ENCODE data around the gene LRRC28.

LRRC28 gene

GRCh38 chr15:99307735-99308134, 56.5 kb downstream of the LRRC28 start:
- DNase-seq: no peak

GRCh38 chr15:99310745-99311144, 59.5 kb downstream of the LRRC28 start:
- no peak for DNase-seq

- DNase-seq: no peak
Observed at GRCh38 chr15:99312228-99312627, 60.9 kb downstream of the LRRC28 start.

- no peak for DNase-seq
Observed at GRCh38 chr15:99312794-99313193, 61.5 kb downstream of the LRRC28 start.

GRCh38 chr15:99315636-99316035, 64.4 kb downstream of the LRRC28 start:
- no peak for DNase-seq

- no peak for DNase-seq
Observed at GRCh38 chr15:99320374-99321215, 69.3 kb downstream of the LRRC28 start.

GRCh38 chr15:99321468-99321867, 70.2 kb downstream of the LRRC28 start:
- no peak for DNase-seq

- no peak for DNase-seq
Observed at GRCh38 chr15:99322643-99323405, 71.5 kb downstream of the LRRC28 start.

- DNase-seq: no peak
Observed at GRCh38 chr15:99324082-99324620, 72.9 kb downstream of the LRRC28 start.

- DNase-seq: no peak
Observed at GRCh38 chr15:99324700-99325099, 73.4 kb downstream of the LRRC28 start.

- DNase-seq: no peak
Observed at GRCh38 chr15:99326235-99326634, 75.0 kb downstream of the LRRC28 start.

GRCh38 chr15:99328106-99329072, 77.1 kb downstream of the LRRC28 start:
- DNase-seq: no peak

GRCh38 chr15:99331381-99331780, 80.1 kb downstream of the LRRC28 start:
- DNase-seq: no peak

- DNase-seq: no peak
Observed at GRCh38 chr15:99333413-99333812, 82.1 kb downstream of the LRRC28 start.

- DNase-seq: no peak
Observed at GRCh38 chr15:99333981-99334380, 82.7 kb downstream of the LRRC28 start.

- no peak for DNase-seq
Observed at GRCh38 chr15:99335508-99335907, 84.2 kb downstream of the LRRC28 start.

- DNase-seq: no peak
Observed at GRCh38 chr15:99336794-99337193, 85.5 kb downstream of the LRRC28 start.

- no peak for DNase-seq
Observed at GRCh38 chr15:99340347-99340746, 89.1 kb downstream of the LRRC28 start.

GRCh38 chr15:99341786-99342185, 90.5 kb downstream of the LRRC28 start:
- no peak for DNase-seq

GRCh38 chr15:99343208-99343607, 91.9 kb downstream of the LRRC28 start:
- no peak for DNase-seq

- DNase-seq: no peak
Observed at GRCh38 chr15:99343881-99344551, 92.7 kb downstream of the LRRC28 start.

GRCh38 chr15:99344639-99345038, 93.4 kb downstream of the LRRC28 start:
- DNase-seq: no peak
